22Rv1 (cell line): ENCODE results near the gene MINDY4.

ENCODE experiments used
- ZFX ChIP-seq: fragments of 450-650 bp; IDR thresholded peaks from 2 replicates; pipeline ENCODE4 v1.6.1; 2017; ENCODE audit warnings: antibody characterized with exemption, borderline replicate concordance
- TF ChIP-seq, protein P1 (sequence below): fragments of 450-650 bp; IDR thresholded peaks from 2 replicates; pipeline ENCODE4 v1.5.1; 2017; ENCODE audit warnings: mild to moderate bottlenecking

- TF ChIP-seq, protein P1, sequence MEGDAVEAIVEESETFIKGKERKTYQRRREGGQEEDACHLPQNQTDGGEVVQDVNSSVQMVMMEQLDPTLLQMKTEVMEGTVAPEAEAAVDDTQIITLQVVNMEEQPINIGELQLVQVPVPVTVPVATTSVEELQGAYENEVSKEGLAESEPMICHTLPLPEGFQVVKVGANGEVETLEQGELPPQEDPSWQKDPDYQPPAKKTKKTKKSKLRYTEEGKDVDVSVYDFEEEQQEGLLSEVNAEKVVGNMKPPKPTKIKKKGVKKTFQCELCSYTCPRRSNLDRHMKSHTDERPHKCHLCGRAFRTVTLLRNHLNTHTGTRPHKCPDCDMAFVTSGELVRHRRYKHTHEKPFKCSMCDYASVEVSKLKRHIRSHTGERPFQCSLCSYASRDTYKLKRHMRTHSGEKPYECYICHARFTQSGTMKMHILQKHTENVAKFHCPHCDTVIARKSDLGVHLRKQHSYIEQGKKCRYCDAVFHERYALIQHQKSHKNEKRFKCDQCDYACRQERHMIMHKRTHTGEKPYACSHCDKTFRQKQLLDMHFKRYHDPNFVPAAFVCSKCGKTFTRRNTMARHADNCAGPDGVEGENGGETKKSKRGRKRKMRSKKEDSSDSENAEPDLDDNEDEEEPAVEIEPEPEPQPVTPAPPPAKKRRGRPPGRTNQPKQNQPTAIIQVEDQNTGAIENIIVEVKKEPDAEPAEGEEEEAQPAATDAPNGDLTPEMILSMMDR, result no peak
- TF ChIP-seq ZFX, result no peak
Measured at GRCh38 chr7:30859202-30859939, 88.2 kb downstream of the MINDY4 start.
